Heart left ventricle (tissue), 16 donors: Measurements from ENCODE around the gene RPS27. TPM values are rescaled to one million over a fixed set of nuclear protein-coding genes. Genes with fewer than 3 reads are reported as not detected.

ENCODE experiments used
- ATAC-seq, 4 donors: fragments of 200-7000 bp; cut with Tn5 transposase; one replicate each; pipeline ENCODE4 v1.9.1; 2020 to 2022; ENCODE audit warnings: moderate library complexity in 4 of 4, mild to moderate bottlenecking in 3 of 4, moderate number of reproducible peaks in 1 of 4
- DNase-seq, 5 donors: peaks; one replicate each; pipeline ENCODE4 v3.0.0-alpha.2; 2020
- H3K27ac ChIP-seq, 12 donors: fragments of 200-600 bp; sonication (generic) in 4 of 12; one replicate each; pipeline versions ENCODE4 v1.5.0 to v1.8.0; 2016 to 2022; ENCODE audit warnings: mild to moderate bottlenecking in 2 of 12
- H3K27me3 ChIP-seq, 9 donors: fragments of 200-600 bp; sonication (generic) in 2 of 9; one replicate each; pipeline versions ENCODE4 v1.5.1 to v1.8.0; 2016 to 2022; ENCODE audit warnings: mild to moderate bottlenecking in 3 of 9
- H3K36me3 ChIP-seq, 9 donors: fragments of 200-600 bp; sonication (generic) in 2 of 9; one replicate each; pipeline versions ENCODE4 v1.5.0 to v1.8.0; 2018 to 2022; ENCODE audit warnings: mild to moderate bottlenecking in 2 of 9
- H3K4me1 ChIP-seq, 12 donors: fragments of 200-600 bp; sonication (generic) in 4 of 12; one replicate each; pipeline versions ENCODE4 v1.5.0 to v1.8.0; 2016 to 2022; ENCODE audit warnings: mild to moderate bottlenecking in 3 of 12
- H3K4me3 ChIP-seq, 12 donors: fragments of 200-600 bp; sonication (generic) in 4 of 12; one replicate each; pipeline versions ENCODE4 v1.5.0 to v1.8.0; 2017 to 2022; ENCODE audit warnings: mild to moderate bottlenecking in 9 of 12, moderate library complexity in 4 of 12
- H3K9me3 ChIP-seq, 12 donors: fragments of 200-600 bp; sonication (generic) in 4 of 12; one replicate each; pipeline versions ENCODE4 v1.5.0 to v1.8.0; 2016 to 2022; ENCODE audit warnings: mild to moderate bottlenecking in 1 of 12
- CTCF ChIP-seq, 12 donors: fragments of 200-600 bp; sonication (generic) in 4 of 12; IDR thresholded peaks; one replicate each; pipeline versions ENCODE4 v1.5.0 to v1.8.0; 2018 to 2022; ENCODE audit warnings: antibody characterized with exemption in 12 of 12, mild to moderate bottlenecking in 5 of 12
- POLR2A ChIP-seq, 2 donors: fragments of 450-650 bp; IDR thresholded peaks; one replicate each; pipeline ENCODE4 v1.6.1; 2017; ENCODE audit warnings: antibody characterized with exemption in 2 of 2, mild to moderate bottlenecking in 2 of 2, moderate library complexity in 2 of 2
- WGBS, 4 donors: extraction: QIAGEN DNeasy Blood & Tissue Kit in 2 of 4; methylation state at CpG; one replicate each; pipeline versions ENCODE4 v1.1.5 to v1.1.7; 2013 to 2018; 5-methylcytosine and 5-hydroxymethylcytosine counted together
- intact Hi-C, 10 donors: fragments of 100-400 bp; cut with DNase I; formaldehyde crosslinking; loops; one replicate each; pipeline versions ENCODE4 v1.11.1 to v1.14.2; 2022
- polyA plus RNA-seq, 2 donors: library from polyadenylated mRNA; stranded (reverse); fragments of 200-250 nt; gene quantifications; one replicate each; pipeline ENCODE4 v1.2.3, GENCODE V29; 2013
- total RNA-seq, 9 donors: library from RNA; depleted of rRNA in 2 of 9; stranded (reverse); fragments of >200 nt in 2 of 9; fragmentation: NEBNext Ultra II Directional in 3 of 9; extraction: Animal tissue kit (Norgen Biotek cat#: 25700) in 3 of 9; gene quantifications; one replicate each; pipeline versions ENCODE4 v1.1.0 to v1.2.4, GENCODE V29; 2016 to 2023
- donor health status: ischemic (EF 13 %, LVEDD 7.1; RV severe dilation, severe dysfunction).
- donor health status: healthy with polysubstance abuse.
- donor health status: DM: no; HTN: yes; CAD: no.
- donor health status: DM: no; HTN: no; CAD: no.
- donor health status: ischemic (EF 25% LVEDD 6.9; RV normal size, moderate dysfunction).
- donor health status: ischemic (EF 25% LVEDD 5.7; RV mildly dilated, moderate dysfunction).
- donor health status: healthy.
- donor health status: DM: yes; HTN: yes; CAD: no.
- donor health status: ischemic (EF 35%, LVEDD 5.7; RV mildly dilated, moderate dysfunction).
- donor health status: nonischemic (EF 11% LVEDD 7.7; RV severe dilation, severe dysfunction).
- donor health status: DM: yes; HTN: yes; CAD: no.
- donor health status: PGD.
- donor health status: ischemic (EF 29% LVEDD 5.4; RV normal size, mild dysfunction).
- donor health status: nonischemic (EF 23%, LVEDD 6.1; RV moderate dilation, normal function).

RPS27 gene
- total and polyA plus RNA-seq, 11 donors, result 537 to 7,204 (median 882) TPM

- Histone ChIP-seq H3K4me1 (peaks cover 0 to 43% (median 29%) of the 10 kb centered on the region in 12 donors), H3K9me3 (no peaks in the 10 kb centered on the region), H3K27me3 (no peaks in the 10 kb centered on the region), H3K4me3 (peak overlapping the region; percentile 67 to 100 (median 92)), H3K27ac (peak overlapping the region; percentile 97 to 100 (median 100)), H3K36me3 (peaks cover 0 to 69% (median 57%) of the 10 kb centered on the region in 9 donors)
- DNase-seq (peak; percentile 90 to 96 (median 94)), ATAC-seq (peak; percentile 65 to 85 (median 82))
- intact Hi-C loops, result loop anchor here in 9 of 10 donors (1.0 to 10.0 kb wide), 11 partner anchors 12 to 269 kb away; partner anchors contain the start of genes GATAD2B (in 3 of the 9), CRTC2 (in 1 of the 9), JTB (in 1 of the 9) and NPR1 (in 1 of the 9)
- TF ChIP-seq CTCF (IDR thresholded peaks at IDR 0.05) (no peak), POLR2A (IDR thresholded peaks at IDR 0.05) (peak in 1 of 2 donors; percentile 42)
- WGBS, 4 donors, result 0% methylated on average over 33 to 95 of the region's 95 CpGs
Observed at GRCh38 chr1:153945795-153946621, 44.6 kb upstream of the RPS27 start.

- peak; percentile 85 to 94 (median 87) for DNase-seq
- H3K4me1 ChIP-seq, result peaks cover 0 to 43% (median 29%) of the 10 kb centered on the region in 12 donors
- TF ChIP-seq CTCF (IDR thresholded peaks at IDR 0.05) (peak; percentile 82 to 99 (median 95)), POLR2A (IDR thresholded peaks at IDR 0.05) (no peak)
- H3K4me3 ChIP-seq, result peak within 1 kb of the TSS; percentile 67 to 100 (median 92)
- peaks cover 0 to 70% (median 60%) of the 10 kb centered on the region in 9 donors for H3K36me3 ChIP-seq
- intact Hi-C loops, result loop anchor here in 9 of 10 donors (1.0 to 10.0 kb wide), 10 partner anchors 12 to 269 kb away; partner anchors contain the start of genes GATAD2B (in 2 of the 9), CRTC2 (in 1 of the 9), JTB (in 1 of the 9) and NPR1 (in 1 of the 9)
- H3K27ac ChIP-seq, result peak within 1 kb of the TSS; percentile 97 to 100 (median 100)
- H3K9me3 ChIP-seq, result no peaks in the 10 kb centered on the region
- 9 to 13% (median 9%) methylated on average over 21 to 28 of the region's 28 CpGs for WGBS, 4 donors
- ATAC-seq, result peak; percentile 53 to 81 (median 77)
- H3K27me3 ChIP-seq, result no peaks in the 10 kb centered on the region
Observed at GRCh38 chr1:153946622-153947241, 43.8 kb upstream of the RPS27 start, which contains the start of gene DENND4B. TSS of gene DENND4B (minus strand) at chr1:153946718. CDS start at chr1:153944374, 2,344 bp downstream.

- Histone ChIP-seq H3K4me3 (no peak overlapping the region), H3K36me3 (peaks cover 0 to 79% (median 77%) of the 10 kb centered on the region in 9 donors), H3K27me3 (no peaks in the 10 kb centered on the region), H3K9me3 (no peaks in the 10 kb centered on the region), H3K4me1 (peaks cover 0 to 25% (median 13%) of the 10 kb centered on the region in 12 donors), H3K27ac (no peak overlapping the region)
- WGBS, 4 donors, result 90 to 95% (median 92%) methylated on average over 11 of the region's 11 CpGs
- TF ChIP-seq POLR2A (IDR thresholded peaks at IDR 0.05), result no peak
- no peak for TF ChIP-seq CTCF (IDR thresholded peaks at IDR 0.05)
- no peak for DNase-seq
- no peak for ATAC-seq
- intact Hi-C loops, result loop anchor here in 1 of 10 donors (10.0 kb wide), 1 partner anchor 156 kb away; no protein-coding TSS in a partner anchor
Observed at GRCh38 chr1:153951183-153951582, 39.4 kb upstream of the RPS27 start.
